ENCODE measurements around the gene MYRFL.

Gene MYRFL

GRCh38 chr12:69916544-69917235, 91.7 kb downstream of the MYRFL start:
- TF ChIP-seq CTCF (IDR thresholded peaks at IDR 0.05; ENCODE audit: low read depth, low read length) = no peak
- Histone ChIP-seq H3K9me3 (ENCODE audit: severe bottlenecking) (no peaks in the 10 kb centered on the region), H3K27me3 (ENCODE audit: insufficient read depth, low read depth, severe bottlenecking) (no peaks in the 10 kb centered on the region), H3K27ac (no peak overlapping the region), H3K4me3 (ENCODE audit: low read depth, low read length) (no peak overlapping the region), H3K36me3 (no peaks in the 10 kb centered on the region)
- DNase-seq = no peak

GRCh38 chr12:69918287-69918686, 93.3 kb downstream of the MYRFL start:
- H3K4me3 ChIP-seq (ENCODE audit: low read depth, low read length) = no peak overlapping the region
- no peaks in the 10 kb centered on the region for H3K36me3 ChIP-seq
- H3K9me3 ChIP-seq (ENCODE audit: severe bottlenecking) = no peaks in the 10 kb centered on the region
- no peaks in the 10 kb centered on the region for H3K27me3 ChIP-seq (ENCODE audit: insufficient read depth, low read depth, severe bottlenecking)
- TF ChIP-seq CTCF (IDR thresholded peaks at IDR 0.05; ENCODE audit: low read depth, low read length) = no peak
- no peak for DNase-seq
- H3K27ac ChIP-seq = no peak overlapping the region

GRCh38 chr12:69919495-69919894, 94.5 kb downstream of the MYRFL start:
- Histone ChIP-seq H3K27ac (no peak overlapping the region), H3K36me3 (no peaks in the 10 kb centered on the region), H3K27me3 (ENCODE audit: insufficient read depth, low read depth, severe bottlenecking) (no peaks in the 10 kb centered on the region), H3K4me3 (ENCODE audit: low read depth, low read length) (no peak overlapping the region), H3K9me3 (ENCODE audit: severe bottlenecking) (no peaks in the 10 kb centered on the region)
- no peak for DNase-seq
- no peak for TF ChIP-seq CTCF (IDR thresholded peaks at IDR 0.05; ENCODE audit: low read depth, low read length)

- Histone ChIP-seq H3K9me3 (ENCODE audit: severe bottlenecking) (no peaks in the 10 kb centered on the region), H3K27me3 (ENCODE audit: insufficient read depth, low read depth, severe bottlenecking) (no peaks in the 10 kb centered on the region), H3K4me3 (ENCODE audit: low read depth, low read length) (no peak overlapping the region), H3K36me3 (no peaks in the 10 kb centered on the region), H3K27ac (no peak overlapping the region)
- no peak for TF ChIP-seq CTCF (IDR thresholded peaks at IDR 0.05; ENCODE audit: low read depth, low read length)
- no peak for DNase-seq
Observed at GRCh38 chr12:69921831-69922230, 96.8 kb downstream of the MYRFL start.

- Histone ChIP-seq H3K36me3 (no peaks in the 10 kb centered on the region), H3K27ac (no peak overlapping the region), H3K4me3 (ENCODE audit: low read depth, low read length) (no peak overlapping the region), H3K27me3 (ENCODE audit: insufficient read depth, low read depth, severe bottlenecking) (no peaks in the 10 kb centered on the region), H3K9me3 (ENCODE audit: severe bottlenecking) (no peaks in the 10 kb centered on the region)
- no peak for TF ChIP-seq CTCF (IDR thresholded peaks at IDR 0.05; ENCODE audit: low read depth, low read length)
- no peak for DNase-seq
Observed at GRCh38 chr12:69922999-69923398, 98.0 kb downstream of the MYRFL start.

GRCh38 chr12:69925291-69925690, 100.3 kb downstream of the MYRFL start:
- Histone ChIP-seq H3K36me3 (no peaks in the 10 kb centered on the region), H3K9me3 (ENCODE audit: severe bottlenecking) (no peaks in the 10 kb centered on the region), H3K4me3 (ENCODE audit: low read depth, low read length) (no peak overlapping the region), H3K27me3 (ENCODE audit: insufficient read depth, low read depth, severe bottlenecking) (no peaks in the 10 kb centered on the region), H3K27ac (no peak overlapping the region)
- DNase-seq = no peak
- no peak for TF ChIP-seq CTCF (IDR thresholded peaks at IDR 0.05; ENCODE audit: low read depth, low read length)

All from WERI-Rb-1 (cell line).